ENCODE results near the gene CD80. TPM values are rescaled to one million over a fixed set of nuclear protein-coding genes. Genes with fewer than 3 reads are reported as not detected.
"Not testable (repeated sequence)": the region's sequence is repeated elsewhere in the genome, so short reads cannot be mapped to it uniquely, and the experiment has no call there.

The CD80 gene
- polyA plus RNA-seq, 1 donor (not counting 4 experiments of a cell fraction or from before 2014, with no cell fraction given), result not detected

DNA sequence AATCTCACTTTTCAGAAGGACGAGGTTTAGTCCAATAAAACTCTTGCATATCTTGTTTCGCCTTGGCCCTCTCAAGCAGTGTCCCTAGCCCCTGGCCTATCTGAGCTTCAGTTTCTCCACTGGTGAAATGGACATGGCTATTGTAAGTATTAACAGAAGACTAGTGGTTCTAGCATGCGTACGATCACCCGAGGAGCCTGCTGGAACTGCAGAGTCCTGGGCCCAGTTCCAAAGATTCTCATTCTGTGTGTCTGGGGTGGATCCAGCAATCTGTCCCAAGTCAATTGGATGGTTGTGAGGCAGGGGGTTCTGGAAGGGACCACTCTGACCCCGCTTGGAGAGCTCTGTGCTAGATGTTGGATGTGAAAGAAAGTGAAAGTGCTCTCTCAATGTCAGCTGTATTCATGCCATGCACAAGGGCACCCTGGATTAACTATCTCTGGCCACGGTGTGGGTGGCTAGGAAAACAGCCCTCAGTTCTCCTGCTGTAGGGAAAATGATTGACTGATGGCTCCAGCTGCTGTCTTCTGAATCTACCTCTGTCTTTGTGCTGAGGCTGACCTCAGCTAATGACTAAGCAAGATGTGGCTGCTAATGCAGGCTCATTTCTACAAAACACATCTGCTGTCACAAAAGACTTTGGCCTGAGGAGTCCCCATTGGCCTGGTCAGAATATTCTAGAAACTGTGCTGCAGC, 36.4 kb upstream of the CD80 start:
- Histone ChIP-seq H3K4me2 (ENCODE audit: control insufficient read depth, extremely low read depth, insufficient read depth, low read depth, low read length) (no peak overlapping the region), H2AFZ (ENCODE audit: control insufficient read depth, low read length) (no peak overlapping the region), H3K4me1 (ENCODE audit: control insufficient read depth, extremely low read depth, insufficient read depth, low read length) (no peaks in the 10 kb centered on the region), H3K4me3 (ENCODE audit: control insufficient read depth in 2 of 3, extremely low read depth in 1 of 3, insufficient read depth in 2 of 3, low read depth in 1 of 3, low read length in 3 of 3) (no peak overlapping the region), H4K20me1 (ENCODE audit: control insufficient read depth, extremely low read depth, insufficient read depth, low read length) (no peaks in the 10 kb centered on the region), H3K27me3 (ENCODE audit: control insufficient read depth, extremely low read depth, insufficient read depth, low read length) (peaks cover 12% of the 10 kb centered on the region), H3K9me1 (ENCODE audit: control insufficient read depth, extremely low read depth, insufficient read depth, low read length) (no peaks in the 10 kb centered on the region), H3K36me3 (ENCODE audit: control insufficient read depth in 2 of 2, extremely low read depth in 1 of 2, insufficient read depth in 2 of 2, low read length in 2 of 2) (no peaks in the 10 kb centered on the region), H3K79me2 (ENCODE audit: control insufficient read depth, insufficient read depth, low read length) (no peaks in the 10 kb centered on the region), H3K27ac (ENCODE audit: control insufficient read depth, insufficient read depth, low read length) (no peak overlapping the region), H3K9me3 (ENCODE audit: control insufficient read depth, low read depth, low read length) (no peaks in the 10 kb centered on the region), H3K9ac (ENCODE audit: control insufficient read depth, extremely low read depth, insufficient read depth, low read length) (no peak overlapping the region)
- dilution Hi-C loops (cut with MboI; ENCODE audit: extremely low pct_ligation_motif_present, low sequenced_read_pairs), result no loop called here
- FAIRE-seq (no peak), DNase-seq (ENCODE audit: low read depth, low spot score) (no peak)
- TF ChIP-seq, protein P1, sequence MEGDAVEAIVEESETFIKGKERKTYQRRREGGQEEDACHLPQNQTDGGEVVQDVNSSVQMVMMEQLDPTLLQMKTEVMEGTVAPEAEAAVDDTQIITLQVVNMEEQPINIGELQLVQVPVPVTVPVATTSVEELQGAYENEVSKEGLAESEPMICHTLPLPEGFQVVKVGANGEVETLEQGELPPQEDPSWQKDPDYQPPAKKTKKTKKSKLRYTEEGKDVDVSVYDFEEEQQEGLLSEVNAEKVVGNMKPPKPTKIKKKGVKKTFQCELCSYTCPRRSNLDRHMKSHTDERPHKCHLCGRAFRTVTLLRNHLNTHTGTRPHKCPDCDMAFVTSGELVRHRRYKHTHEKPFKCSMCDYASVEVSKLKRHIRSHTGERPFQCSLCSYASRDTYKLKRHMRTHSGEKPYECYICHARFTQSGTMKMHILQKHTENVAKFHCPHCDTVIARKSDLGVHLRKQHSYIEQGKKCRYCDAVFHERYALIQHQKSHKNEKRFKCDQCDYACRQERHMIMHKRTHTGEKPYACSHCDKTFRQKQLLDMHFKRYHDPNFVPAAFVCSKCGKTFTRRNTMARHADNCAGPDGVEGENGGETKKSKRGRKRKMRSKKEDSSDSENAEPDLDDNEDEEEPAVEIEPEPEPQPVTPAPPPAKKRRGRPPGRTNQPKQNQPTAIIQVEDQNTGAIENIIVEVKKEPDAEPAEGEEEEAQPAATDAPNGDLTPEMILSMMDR (optimal IDR thresholded peaks at IDR 0.05 in 1 of 3, IDR thresholded peaks at IDR 0.05 in 1 of 3, conservative IDR thresholded peaks at IDR 0.05 in 1 of 3; ENCODE audit: extremely low read depth in 1 of 3, insufficient read depth in 2 of 3, low read length in 3 of 3), result no peak
- no peak for TF ChIP-seq EZH2 (IDR thresholded peaks at IDR 0.05; ENCODE audit: low read length)

DNA sequence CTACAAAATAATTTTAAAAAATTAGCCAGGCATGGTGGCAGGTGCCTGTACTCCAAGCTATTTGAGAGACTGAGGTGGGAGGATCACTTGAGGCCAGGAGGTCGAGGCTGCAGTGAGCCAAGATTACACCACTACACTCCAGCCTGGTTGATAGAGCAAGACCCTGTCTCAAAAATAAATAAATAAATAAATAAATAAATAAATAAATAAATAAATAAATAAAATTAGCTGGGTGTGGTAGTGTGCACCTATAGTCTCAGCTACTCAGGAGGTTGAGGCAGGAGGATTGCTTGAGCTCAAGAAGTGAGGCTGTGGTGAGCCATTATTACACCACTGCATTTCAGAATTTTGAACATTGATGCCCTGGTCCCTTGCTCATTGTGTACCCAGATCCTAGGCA, 35.5 kb upstream of the CD80 start:
- H4K20me1 ChIP-seq (ENCODE audit: control insufficient read depth, extremely low read depth, insufficient read depth, low read length); H3K36me3 ChIP-seq (ENCODE audit: control insufficient read depth in 2 of 2, extremely low read depth in 1 of 2, insufficient read depth in 2 of 2, low read length in 2 of 2); DNase-seq (ENCODE audit: low read depth, low spot score); H3K79me2 ChIP-seq (ENCODE audit: control insufficient read depth, insufficient read depth, low read length); dilution Hi-C loops (cut with MboI; ENCODE audit: extremely low pct_ligation_motif_present, low sequenced_read_pairs); H3K4me3 ChIP-seq (ENCODE audit: control insufficient read depth in 2 of 3, extremely low read depth in 1 of 3, insufficient read depth in 2 of 3, low read depth in 1 of 3, low read length in 3 of 3); H3K27ac ChIP-seq (ENCODE audit: control insufficient read depth, insufficient read depth, low read length); H3K4me2 ChIP-seq (ENCODE audit: control insufficient read depth, extremely low read depth, insufficient read depth, low read depth, low read length); FAIRE-seq; H3K4me1 ChIP-seq (ENCODE audit: control insufficient read depth, extremely low read depth, insufficient read depth, low read length); H3K9me1 ChIP-seq (ENCODE audit: control insufficient read depth, extremely low read depth, insufficient read depth, low read length); H2AFZ ChIP-seq (ENCODE audit: control insufficient read depth, low read length); H3K9me3 ChIP-seq (ENCODE audit: control insufficient read depth, low read depth, low read length); H3K9ac ChIP-seq (ENCODE audit: control insufficient read depth, extremely low read depth, insufficient read depth, low read length): not testable (repeated sequence)
- peaks cover 19% of the 10 kb centered on the region for H3K27me3 ChIP-seq (ENCODE audit: control insufficient read depth, extremely low read depth, insufficient read depth, low read length)

DNA sequence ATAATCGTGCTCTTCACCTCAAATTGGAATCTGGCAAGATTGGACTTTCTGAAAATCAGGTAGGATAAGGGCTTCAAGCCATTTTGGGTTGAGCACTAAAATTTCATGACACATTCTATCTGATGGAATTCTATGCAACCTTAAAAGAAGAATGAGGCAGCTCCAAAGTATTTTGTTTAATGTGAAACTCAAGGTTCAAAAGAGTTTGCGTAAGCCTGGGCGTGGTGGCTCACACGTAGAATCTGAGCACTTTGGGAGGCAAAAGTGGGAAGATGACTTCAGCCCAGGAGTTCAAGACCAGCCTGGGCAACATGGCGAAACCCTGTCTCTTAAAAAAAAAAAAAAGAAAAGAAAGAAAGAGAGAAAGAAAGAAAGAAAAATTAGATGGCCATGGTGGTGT, 34.7 kb upstream of the CD80 start:
- Histone ChIP-seq H3K9me3 (ENCODE audit: control insufficient read depth, low read depth, low read length) (no peaks in the 10 kb centered on the region), H3K79me2 (ENCODE audit: control insufficient read depth, insufficient read depth, low read length) (no peaks in the 10 kb centered on the region), H3K9me1 (ENCODE audit: control insufficient read depth, extremely low read depth, insufficient read depth, low read length) (no peaks in the 10 kb centered on the region), H3K4me3 (ENCODE audit: control insufficient read depth in 2 of 3, extremely low read depth in 1 of 3, insufficient read depth in 2 of 3, low read depth in 1 of 3, low read length in 3 of 3) (no peak overlapping the region), H3K9ac (ENCODE audit: control insufficient read depth, extremely low read depth, insufficient read depth, low read length) (no peak overlapping the region), H4K20me1 (ENCODE audit: control insufficient read depth, extremely low read depth, insufficient read depth, low read length) (no peaks in the 10 kb centered on the region), H3K27ac (ENCODE audit: control insufficient read depth, insufficient read depth, low read length) (no peak overlapping the region), H2AFZ (ENCODE audit: control insufficient read depth, low read length) (no peak overlapping the region), H3K27me3 (ENCODE audit: control insufficient read depth, extremely low read depth, insufficient read depth, low read length) (peaks cover 24% of the 10 kb centered on the region), H3K4me2 (ENCODE audit: control insufficient read depth, extremely low read depth, insufficient read depth, low read depth, low read length) (no peak overlapping the region), H3K36me3 (ENCODE audit: control insufficient read depth in 2 of 2, extremely low read depth in 1 of 2, insufficient read depth in 2 of 2, low read length in 2 of 2) (no peaks in the 10 kb centered on the region), H3K4me1 (ENCODE audit: control insufficient read depth, extremely low read depth, insufficient read depth, low read length) (no peaks in the 10 kb centered on the region)
- FAIRE-seq (no peak), DNase-seq (ENCODE audit: low read depth, low spot score) (no peak)
- TF ChIP-seq, protein P1 (optimal IDR thresholded peaks at IDR 0.05 in 1 of 3, IDR thresholded peaks at IDR 0.05 in 1 of 3, conservative IDR thresholded peaks at IDR 0.05 in 1 of 3; ENCODE audit: extremely low read depth in 1 of 3, insufficient read depth in 2 of 3, low read length in 3 of 3), result no peak
- TF ChIP-seq EZH2 (IDR thresholded peaks at IDR 0.05; ENCODE audit: low read length), result no peak
- dilution Hi-C loops (cut with MboI; ENCODE audit: extremely low pct_ligation_motif_present, low sequenced_read_pairs), result no loop called here
